GM10266 (cell line): ENCODE measurements around the gene SCAF1.

Source experiments
- DNase-seq: peaks from one replicate; pipeline ENCODE4 v3.0.0; 2012; ENCODE audit errors: extremely low spot score
- CTCF ChIP-seq: IDR thresholded peaks from 2 replicates; pipeline ENCODE4 v1.5.1; 2012; ENCODE audit warnings: mild to moderate bottlenecking, low read depth; ENCODE audit not compliant: control insufficient read depth, insufficient read depth; ENCODE audit errors: missing control alignments

SCAF1 gene

GRCh38 chr19:49651820-49652550, 10.0 kb downstream of the SCAF1 start:
- TF ChIP-seq CTCF: no peak

GRCh38 chr19:49652551-49653465, 10.8 kb downstream of the SCAF1 start:
- DNase-seq: no peak
- no peak for TF ChIP-seq CTCF

More at GRCh38 chr19:49651820-49652550, 10.0 kb downstream of the SCAF1 start:
- no peak for DNase-seq

- DNase-seq: no peak
- TF ChIP-seq CTCF: no peak
These were observed 11.4 kb downstream of the SCAF1 start for GRCh38 chr19:49653466-49653806.

- TF ChIP-seq CTCF: no peak
- no peak for DNase-seq
These were observed 12.6 kb downstream of the SCAF1 start for GRCh38 chr19:49654581-49654980.

GRCh38 chr19:49655570-49656455, 13.8 kb downstream of the SCAF1 start:
- no peak for TF ChIP-seq CTCF
- DNase-seq: no peak

- no peak for TF ChIP-seq CTCF
- no peak for DNase-seq
These were observed 14.6 kb downstream of the SCAF1 start for GRCh38 chr19:49656456-49657109.
